Measurements from ENCODE around the gene CCT5. TPM values are rescaled to one million over a fixed set of nuclear protein-coding genes. Genes with fewer than 3 reads are reported as not detected.

CCT5 gene
- total RNA-seq, 1 experiment from 2014 or later = 548 TPM

- H3K36me3 Mint-ChIP-seq = peaks cover 8% of the 10 kb centered on the region; the same call in 1 of the 2 replicates
- POLR2A ChIA-PET = no interaction called here
- H3K27ac Mint-ChIP-seq = peak overlapping the region; percentile 26; the same call in 1 of the 2 replicates
- CTCF ChIA-PET = interaction anchor here (0.8 to 1.2 kb wide), 2 partner anchors 72 to 399 kb away, joined by 3 to 4 read pairs; no protein-coding TSS in a partner anchor
- no peaks in the 10 kb centered on the region for H3K9me3 Mint-ChIP-seq
- H3K4me3 Mint-ChIP-seq = no peak overlapping the region
- DNase-seq (ENCODE audit: low spot score) (peak; percentile 64), ATAC-seq (peak; percentile 55)
- H3K4me1 Mint-ChIP-seq = peaks cover 6% of the 10 kb centered on the region; the same call in 1 of the 2 replicates
- no peak for TF ChIP-seq KAT7 (CRISPR knock-in tag; IDR thresholded peaks at IDR 0.05; ENCODE audit: borderline replicate concordance)
- TF ChIP-seq GABPB1 (CRISPR knock-in tag; IDR thresholded peaks at IDR 0.05) = peak; percentile 84
- H3K27me3 Mint-ChIP-seq (ENCODE audit: low read depth) = no peaks in the 10 kb centered on the region
Observed at GRCh38 chr5:10233505-10233904, 16.6 kb upstream of the CCT5 start.

GRCh38 chr5:10235350-10235749, 14.7 kb upstream of the CCT5 start:
- POLR2A ChIA-PET = no interaction called here

More at GRCh38 chr5:10235350-10235749, 14.7 kb upstream of the CCT5 start:
- Mint-ChIP-seq H3K9me3 (no peaks in the 10 kb centered on the region), H3K36me3 (peaks cover 11% of the 10 kb centered on the region), H3K27me3 (ENCODE audit: low read depth) (no peaks in the 10 kb centered on the region), H3K4me1 (peaks cover 6% of the 10 kb centered on the region; the same call in 1 of the 2 replicates), H3K4me3 (no peak overlapping the region), H3K27ac (peak overlapping the region; percentile 20; the same call in 1 of the 2 replicates)
- CTCF ChIA-PET = no interaction called here
- no peak for DNase-seq (ENCODE audit: low spot score)
- ATAC-seq = no peak
- TF ChIP-seq ATF3 (CRISPR knock-in tag; conservative IDR thresholded peaks at IDR 0.05) = no peak
- TF ChIP-seq CDX4 (CRISPR knock-in tag; IDR thresholded peaks at IDR 0.05; ENCODE audit: borderline replicate concordance) = no peak
- TF ChIP-seq ZSCAN18 (CRISPR knock-in tag; IDR thresholded peaks at IDR 0.05) = no peak
- TF ChIP-seq ZNF281 (CRISPR knock-in tag; IDR thresholded peaks at IDR 0.05) = no peak
- TF ChIP-seq GTF2I (CRISPR knock-in tag; conservative IDR thresholded peaks at IDR 0.05) = no peak
- TF ChIP-seq MAX (CRISPR knock-in tag; IDR thresholded peaks at IDR 0.05) = no peak
- TF ChIP-seq PRRX2 (CRISPR knock-in tag; IDR thresholded peaks at IDR 0.05) = no peak
- no peak for TF ChIP-seq ZNF138 (CRISPR knock-in tag; conservative IDR thresholded peaks at IDR 0.05)
- no peak for TF ChIP-seq PRDM15 (CRISPR knock-in tag; IDR thresholded peaks at IDR 0.05)
- TF ChIP-seq ATF2 (CRISPR knock-in tag; IDR thresholded peaks at IDR 0.05; ENCODE audit: borderline replicate concordance, low read depth) = no peak
- no peak for TF ChIP-seq NFATC4 (CRISPR knock-in tag; IDR thresholded peaks at IDR 0.05)
- TF ChIP-seq SMAD3 (CRISPR knock-in tag; IDR thresholded peaks at IDR 0.05; ENCODE audit: borderline replicate concordance) = no peak
- TF ChIP-seq ATF1 (CRISPR knock-in tag; IDR thresholded peaks at IDR 0.05) = no peak
- TF ChIP-seq ZNF532 (CRISPR knock-in tag; IDR thresholded peaks at IDR 0.05; ENCODE audit: borderline replicate concordance) = no peak
- no peak for TF ChIP-seq KAT7 (CRISPR knock-in tag; IDR thresholded peaks at IDR 0.05; ENCODE audit: borderline replicate concordance)
- TF ChIP-seq FOXP1 (CRISPR knock-in tag; IDR thresholded peaks at IDR 0.05; ENCODE audit: borderline replicate concordance) = no peak

Measured in WTC11 (cell line).